Measurements from ENCODE around the gene RNF151. TPM values are rescaled to one million over a fixed set of nuclear protein-coding genes. Genes with fewer than 3 reads are reported as not detected.

RNF151 gene
- total RNA-seq, 1 donor from 2014 or later, result not detected

DNA sequence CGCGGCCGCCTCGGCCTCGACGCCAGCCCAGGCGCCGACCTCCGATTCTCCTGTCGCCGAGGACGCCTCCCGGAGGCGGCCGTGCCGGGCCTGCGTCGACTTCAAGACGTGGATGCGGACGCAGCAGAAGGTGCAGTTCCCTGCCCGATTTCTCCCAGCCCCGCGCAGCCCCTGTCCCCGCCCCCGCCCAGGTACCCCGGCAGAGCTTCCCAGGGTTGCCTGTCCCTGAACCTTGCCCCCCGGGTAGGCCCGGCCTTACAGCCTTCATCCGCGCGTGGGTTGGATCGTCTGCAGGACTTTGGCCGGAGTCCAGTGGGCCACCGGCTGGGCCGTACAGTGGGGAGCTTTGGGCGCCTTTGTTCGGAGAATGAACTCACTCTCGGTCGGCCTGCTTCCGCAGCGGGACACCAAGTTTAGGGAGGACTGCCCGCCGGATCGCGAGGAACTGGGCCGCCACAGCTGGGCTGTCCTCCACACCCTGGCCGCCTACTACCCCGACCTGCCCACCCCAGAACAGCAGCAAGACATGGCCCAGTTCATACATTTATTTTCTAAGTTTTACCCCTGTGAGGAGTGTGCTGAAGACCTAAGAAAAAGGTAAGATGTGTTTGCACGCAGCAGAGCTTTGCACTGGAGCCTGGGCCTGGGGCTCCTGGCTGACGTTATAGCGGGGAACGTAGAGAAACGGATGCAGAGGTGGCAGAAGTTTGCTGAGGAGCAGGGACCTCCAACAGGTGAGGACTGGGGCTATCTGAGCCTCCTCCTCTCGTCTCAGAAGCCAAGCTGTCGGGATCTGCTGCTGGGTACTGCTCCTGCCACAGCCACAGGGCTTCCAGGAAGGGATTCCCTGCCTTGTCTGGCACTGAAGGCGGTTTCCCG is 17.9 kb downstream of the RNF151 start:
- ATAC-seq, result no peak
- no peak for DNase-seq (ENCODE audit: low spot score)
- intact Hi-C loops (cut with DNase I), result loop anchor here (5.0 kb wide), 1 partner anchor 728 kb away; no protein-coding TSS in a partner anchor

DNA sequence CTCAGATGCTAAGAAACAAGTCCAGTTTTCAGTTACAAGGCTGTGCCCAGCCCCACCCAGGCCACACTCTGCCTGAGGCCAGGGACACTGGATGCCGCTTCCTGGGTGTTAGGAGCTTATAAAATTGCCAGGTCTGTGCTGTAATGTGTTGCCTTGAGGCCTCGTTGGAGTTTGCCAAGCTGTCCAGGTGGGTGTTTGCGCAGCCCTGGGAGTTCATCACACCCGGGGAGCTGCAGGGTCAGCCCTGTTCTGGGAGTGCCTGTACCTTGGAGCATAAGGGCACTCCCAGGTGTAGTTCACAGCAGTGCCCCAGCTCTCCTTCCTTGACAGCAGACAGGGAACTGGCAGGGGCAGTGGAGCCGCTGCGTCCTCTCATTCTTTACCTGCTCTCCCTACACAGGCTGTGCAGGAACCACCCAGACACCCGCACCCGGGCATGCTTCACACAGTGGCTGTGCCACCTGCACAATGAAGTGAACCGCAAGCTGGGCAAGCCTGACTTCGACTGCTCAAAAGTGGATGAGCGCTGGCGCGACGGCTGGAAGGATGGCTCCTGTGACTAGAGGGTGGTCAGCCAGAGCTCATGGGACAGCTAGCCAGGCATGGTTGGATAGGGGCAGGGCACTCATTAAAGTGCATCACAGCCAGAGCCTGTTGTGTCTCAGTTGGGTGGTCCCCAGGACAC is 19.0 kb downstream of the RNF151 start:
- ATAC-seq, result no peak
- intact Hi-C loops (cut with DNase I), result no loop called here
- no peak for DNase-seq (ENCODE audit: low spot score)

- no peak for ATAC-seq
These were observed 20.5 kb downstream of the RNF151 start for GRCh38 chr16:1987198-1987597.

GRCh38 chr16:1989209-1990100 is 22.8 kb downstream of the RNF151 start, which contains the start of gene SYNGR3:
Gene SYNGR3, plus strand, starts transcription at chr16:1989970. Its CDS starts 133 bp downstream, at chr16:1990103.
- DNase-seq (ENCODE audit: low spot score), result no peak
- intact Hi-C loops (cut with DNase I), result no loop called here
- no peak for ATAC-seq

More at GRCh38 chr16:1987198-1987597, 20.5 kb downstream of the RNF151 start:
- no peak for DNase-seq (ENCODE audit: low spot score)
- intact Hi-C loops (cut with DNase I), result no loop called here

GRCh38 chr16:1990101-1990350 is 23.4 kb downstream of the RNF151 start:
- intact Hi-C loops (cut with DNase I), result no loop called here

DNA sequence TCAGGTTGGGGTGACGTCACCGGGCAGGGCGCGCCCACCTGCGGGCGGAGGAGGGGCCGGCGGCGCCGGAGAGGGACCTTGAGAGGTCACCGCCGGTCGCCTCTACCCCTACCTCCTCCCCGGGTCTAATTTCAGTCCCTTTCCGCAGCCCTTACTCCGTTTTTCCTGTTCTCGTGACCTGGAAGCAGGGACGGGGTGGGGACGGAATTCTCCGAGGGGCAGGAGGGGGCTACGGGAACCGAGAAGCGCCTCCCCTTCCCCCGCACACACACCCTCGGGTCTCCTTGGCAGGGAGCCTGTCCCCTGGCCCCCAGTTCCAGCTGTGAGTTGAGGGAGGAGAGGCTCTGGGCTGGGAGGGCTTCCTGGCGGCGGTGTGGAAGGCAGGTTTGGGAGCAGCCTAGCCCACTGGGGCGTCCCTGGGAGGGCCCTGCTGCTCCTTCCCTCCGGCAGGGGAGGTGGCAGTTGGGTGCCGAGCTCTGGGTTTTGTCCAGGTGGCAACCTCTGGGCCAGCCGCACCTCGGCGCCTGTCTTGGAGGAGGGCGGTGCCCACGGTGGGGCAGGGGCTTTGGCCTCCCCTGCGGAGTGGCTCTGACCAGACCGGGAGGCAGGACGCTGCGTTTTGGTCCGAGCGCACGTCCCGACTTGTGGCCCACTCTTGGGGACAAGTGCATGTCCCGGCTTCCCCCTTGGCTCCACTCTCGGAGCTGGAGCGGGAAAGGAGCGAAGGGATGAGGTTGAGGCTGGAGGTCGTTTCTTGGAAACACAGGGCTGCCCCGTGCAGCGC is 23.9 kb downstream of the RNF151 start:
- no peak for DNase-seq (ENCODE audit: low spot score)
- intact Hi-C loops (cut with DNase I), result no loop called here
- no peak for ATAC-seq

More at GRCh38 chr16:1990101-1990350, 23.4 kb downstream of the RNF151 start:
- ATAC-seq (no peak), DNase-seq (ENCODE audit: low spot score) (no peak)

- ATAC-seq (no peak), DNase-seq (ENCODE audit: low spot score) (no peak)
- intact Hi-C loops (cut with DNase I), result no loop called here
These were observed 24.5 kb downstream of the RNF151 start for GRCh38 chr16:1991135-1991551.

- no peak for DNase-seq (ENCODE audit: low spot score)
- no peak for ATAC-seq
- intact Hi-C loops (cut with DNase I), result no loop called here
These were observed 24.9 kb downstream of the RNF151 start for GRCh38 chr16:1991588-1991947.

DNA sequence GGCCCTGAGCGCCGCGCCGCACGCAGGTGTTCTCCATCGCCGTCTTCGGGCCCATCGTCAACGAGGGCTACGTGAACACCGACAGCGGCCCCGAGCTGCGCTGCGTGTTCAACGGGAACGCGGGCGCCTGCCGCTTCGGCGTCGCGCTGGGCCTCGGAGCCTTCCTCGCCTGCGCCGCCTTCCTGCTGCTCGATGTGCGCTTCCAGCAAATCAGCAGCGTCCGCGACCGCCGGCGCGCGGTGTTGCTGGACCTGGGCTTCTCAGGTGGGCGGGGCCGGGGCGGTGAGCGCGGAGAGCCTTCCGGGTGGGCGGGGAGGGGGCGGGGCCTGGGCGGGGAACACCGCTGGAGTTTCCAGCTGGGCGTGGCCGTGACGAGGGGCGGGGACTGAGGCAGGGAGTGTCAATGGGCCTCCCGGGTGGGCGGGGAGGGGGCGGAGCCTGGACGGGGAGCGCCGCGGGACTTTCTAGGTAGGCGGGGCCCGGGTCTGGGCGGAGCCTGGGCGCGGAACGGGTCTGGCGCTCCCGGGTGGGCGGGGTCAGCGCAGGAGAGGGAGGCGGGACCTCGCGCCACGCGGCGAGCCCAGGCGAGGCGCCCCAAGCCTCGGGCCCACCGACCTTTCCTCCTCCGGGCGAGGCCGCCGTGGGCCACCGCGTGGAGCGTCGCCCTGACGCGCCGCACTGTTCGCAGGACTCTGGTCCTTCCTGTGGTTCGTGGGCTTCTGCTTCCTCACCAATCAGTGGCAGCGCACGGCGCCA is 25.5 kb downstream of the RNF151 start:
- intact Hi-C loops (cut with DNase I), result no loop called here
- peak; percentile 98 for DNase-seq (ENCODE audit: low spot score)
- peak; percentile 92 for ATAC-seq

DNA sequence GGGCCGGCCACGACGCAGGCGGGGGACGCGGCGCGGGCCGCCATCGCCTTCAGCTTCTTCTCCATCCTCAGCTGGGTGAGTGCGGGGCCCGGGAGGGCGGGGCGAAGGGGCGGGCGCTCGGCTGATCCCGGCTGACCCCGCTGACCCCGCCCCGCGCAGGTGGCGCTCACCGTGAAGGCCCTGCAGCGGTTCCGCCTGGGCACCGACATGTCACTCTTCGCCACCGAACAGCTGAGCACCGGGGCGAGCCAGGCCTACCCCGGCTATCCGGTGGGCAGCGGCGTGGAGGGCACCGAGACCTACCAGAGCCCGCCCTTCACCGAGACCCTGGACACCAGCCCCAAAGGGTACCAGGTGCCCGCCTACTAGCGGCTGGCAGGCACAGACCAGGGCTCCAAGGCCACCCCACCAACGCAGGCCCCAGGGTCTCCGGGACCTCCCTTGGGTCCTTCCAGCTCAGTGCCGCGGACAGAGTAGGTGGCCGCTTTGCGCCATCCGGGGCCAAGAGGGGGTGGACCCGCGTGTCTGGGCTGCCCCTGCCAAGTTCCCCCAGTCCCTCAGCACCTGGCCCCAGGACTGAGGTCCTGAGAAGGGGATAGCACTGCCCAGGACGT is 26.2 kb downstream of the RNF151 start:
- ATAC-seq (peak; percentile 1), DNase-seq (ENCODE audit: low spot score) (no peak)
- intact Hi-C loops (cut with DNase I), result no loop called here

DNA sequence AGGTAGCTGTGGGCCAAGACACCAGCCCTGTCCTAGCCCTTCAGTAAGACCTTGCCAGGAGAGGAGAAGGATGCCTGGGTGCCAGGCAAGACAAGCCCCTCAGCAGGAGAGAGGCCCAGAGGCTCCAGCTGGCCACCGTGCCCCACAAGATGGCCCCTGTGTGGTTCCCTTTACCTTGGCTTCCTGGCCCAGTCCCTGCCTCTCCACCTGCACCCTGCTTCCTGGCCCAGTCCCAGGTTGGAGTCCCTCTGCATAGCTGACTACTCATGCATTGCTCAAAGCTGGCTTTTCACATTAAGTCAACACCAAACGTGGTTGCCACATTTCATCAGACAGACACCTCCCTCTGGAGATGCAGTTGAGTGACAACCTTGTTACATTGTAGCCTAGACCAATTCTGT is 27.1 kb downstream of the RNF151 start:
- DNase-seq (ENCODE audit: low spot score) (no peak), ATAC-seq (no peak)
- intact Hi-C loops (cut with DNase I), result no loop called here

GRCh38 chr16:1997494-1998359 is 31.1 kb downstream of the RNF151 start:
- DNase-seq (ENCODE audit: low spot score), result no peak
- intact Hi-C loops (cut with DNase I), result no loop called here
- ATAC-seq, result no peak

- intact Hi-C loops (cut with DNase I), result no loop called here
- no peak for ATAC-seq
- no peak for DNase-seq (ENCODE audit: low spot score)
These were observed 31.7 kb downstream of the RNF151 start for GRCh38 chr16:1998360-1998835.

- no peak for DNase-seq (ENCODE audit: low spot score)
- intact Hi-C loops (cut with DNase I), result no loop called here
- ATAC-seq, result no peak
These were observed 32.5 kb downstream of the RNF151 start for GRCh38 chr16:1998852-1999801.

GRCh38 chr16:1999866-2000514 is 33.3 kb downstream of the RNF151 start:
- DNase-seq (ENCODE audit: low spot score) (no peak), ATAC-seq (no peak)
- intact Hi-C loops (cut with DNase I), result no loop called here

Data from sciatic nerve (tissue), 2 donors.